Effector memory CD8-positive, alpha-beta T cell (primary cell): Measurements from ENCODE around the gene CCDC51.

ENCODE experiments used
- ATAC-seq: fragments of 150-1000 bp; cut with Tn5 transposase; replicated peaks from 2 replicates; pipeline ENCODE4 v1.10.0; 2021; ENCODE audit warnings: mild to moderate bottlenecking, moderate library complexity
- DNase-seq, 3 experiments: peaks; one replicate each; pipeline ENCODE4 v3.0.0; 2021
- H3K27ac Mint-ChIP-seq, 2 donors: one replicate each; pipeline ENCODE4 v1.8.0; 2022; ENCODE audit warnings: mild to moderate bottlenecking in 2 of 2, mixed read lengths in 2 of 2, moderate library complexity in 2 of 2
- H3K27me3 Mint-ChIP-seq, 2 donors: one replicate each; pipeline ENCODE4 v1.8.0; 2022; ENCODE audit warnings: mixed read lengths in 2 of 2
- H3K36me3 Mint-ChIP-seq: one replicate; pipeline ENCODE4 v1.8.0; 2022; ENCODE audit warnings: mild to moderate bottlenecking, moderate library complexity, mixed read lengths; ENCODE audit not compliant: insufficient read depth
- H3K4me1 Mint-ChIP-seq, 2 donors: one replicate each; pipeline ENCODE4 v1.8.0; 2022; ENCODE audit warnings: low read depth in 2 of 2, mixed read lengths in 2 of 2
- H3K4me3 Mint-ChIP-seq, 2 donors: one replicate each; pipeline ENCODE4 v1.8.0; 2022; ENCODE audit warnings: mild to moderate bottlenecking in 2 of 2, mixed read lengths in 2 of 2, moderate library complexity in 2 of 2
- H3K9me3 Mint-ChIP-seq, 2 donors: one replicate each; pipeline ENCODE4 v1.8.0; 2022; ENCODE audit warnings: mixed read lengths in 2 of 2

CCDC51 gene

GRCh38 chr3:48426944-48427629 is 12.8 kb downstream of the CCDC51 start:
- H3K9me3 Mint-ChIP-seq, result no peaks in the 10 kb centered on the region
- DNase-seq (no peak), ATAC-seq (no peak)
- H3K27ac Mint-ChIP-seq, result peak overlapping the region in 1 of 2 donors; percentile 68
- peaks cover 0 to 13% of the 10 kb centered on the region in 2 donors for H3K27me3 Mint-ChIP-seq
- H3K36me3 Mint-ChIP-seq, result peaks cover 9% of the 10 kb centered on the region
- H3K4me3 Mint-ChIP-seq, result peak overlapping the region in 1 of 2 donors; percentile 8
- H3K4me1 Mint-ChIP-seq, result peaks cover 4 to 15% of the 10 kb centered on the region in 2 donors

DNA sequence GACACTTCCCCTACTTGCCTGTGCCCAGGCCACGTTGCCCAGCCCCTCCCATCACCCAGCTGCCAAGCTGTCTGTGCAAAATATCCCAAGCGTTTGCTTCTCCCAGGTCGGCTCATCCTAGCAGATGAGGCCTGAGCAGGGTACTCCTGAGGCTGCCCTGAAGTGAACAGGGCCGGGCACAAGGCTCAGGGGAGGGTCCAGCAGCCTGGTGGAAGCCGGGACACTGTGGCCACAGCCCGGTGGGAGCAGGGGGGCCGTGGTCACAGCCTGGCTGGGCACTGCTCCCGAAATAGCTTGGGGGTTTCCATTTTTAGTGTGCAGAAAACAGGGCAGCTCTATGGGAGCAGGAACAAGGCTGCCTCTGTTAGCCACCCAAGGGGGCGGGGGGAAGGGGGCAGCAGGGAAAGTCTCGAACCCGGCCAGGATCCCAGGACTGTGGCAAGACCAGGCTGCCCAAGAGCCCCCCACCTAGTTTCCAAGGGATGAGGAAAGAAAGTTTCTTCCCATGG is 13.5 kb downstream of the CCDC51 start:
- Mint-ChIP-seq H3K36me3 (peaks cover 9% of the 10 kb centered on the region), H3K4me3 (no peak overlapping the region), H3K27me3 (peaks cover 0 to 13% of the 10 kb centered on the region in 2 donors), H3K4me1 (peaks cover 4 to 15% of the 10 kb centered on the region in 2 donors), H3K27ac (no peak overlapping the region), H3K9me3 (no peaks in the 10 kb centered on the region)
- no peak for ATAC-seq
- no peak for DNase-seq

DNA sequence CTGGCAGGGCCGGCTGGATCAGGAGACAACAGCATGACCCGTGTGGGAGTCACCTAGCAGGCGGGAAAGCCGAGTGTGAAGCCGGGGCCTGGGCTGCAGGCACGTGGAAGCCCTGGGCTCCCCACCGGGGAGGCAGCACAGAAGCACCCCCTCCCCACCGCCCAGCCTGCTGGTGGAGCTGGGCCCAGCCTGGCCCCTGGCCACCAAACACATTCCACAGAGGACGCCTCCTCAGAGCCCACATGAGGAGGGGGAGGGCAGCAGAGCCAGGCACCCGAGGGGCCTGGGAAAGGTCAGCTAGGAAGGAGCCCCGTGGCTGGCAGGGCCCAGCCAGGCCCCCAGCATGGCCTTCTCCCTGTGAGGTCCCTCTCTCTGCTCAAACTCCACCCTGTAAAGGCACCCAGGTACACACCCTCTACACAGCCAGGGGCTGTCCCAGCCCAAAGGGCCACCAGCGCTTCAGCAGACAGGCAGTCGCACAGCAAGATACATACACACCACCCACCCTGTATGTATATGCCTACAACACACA is 14.6 kb downstream of the CCDC51 start:
- no peak for DNase-seq
- Mint-ChIP-seq H3K4me1 (peaks cover 4 to 9% of the 10 kb centered on the region in 2 donors), H3K9me3 (no peaks in the 10 kb centered on the region), H3K27me3 (peaks cover 0 to 13% of the 10 kb centered on the region in 2 donors), H3K36me3 (peaks cover 6% of the 10 kb centered on the region), H3K4me3 (no peak overlapping the region), H3K27ac (no peak overlapping the region)
- ATAC-seq, result no peak

DNA sequence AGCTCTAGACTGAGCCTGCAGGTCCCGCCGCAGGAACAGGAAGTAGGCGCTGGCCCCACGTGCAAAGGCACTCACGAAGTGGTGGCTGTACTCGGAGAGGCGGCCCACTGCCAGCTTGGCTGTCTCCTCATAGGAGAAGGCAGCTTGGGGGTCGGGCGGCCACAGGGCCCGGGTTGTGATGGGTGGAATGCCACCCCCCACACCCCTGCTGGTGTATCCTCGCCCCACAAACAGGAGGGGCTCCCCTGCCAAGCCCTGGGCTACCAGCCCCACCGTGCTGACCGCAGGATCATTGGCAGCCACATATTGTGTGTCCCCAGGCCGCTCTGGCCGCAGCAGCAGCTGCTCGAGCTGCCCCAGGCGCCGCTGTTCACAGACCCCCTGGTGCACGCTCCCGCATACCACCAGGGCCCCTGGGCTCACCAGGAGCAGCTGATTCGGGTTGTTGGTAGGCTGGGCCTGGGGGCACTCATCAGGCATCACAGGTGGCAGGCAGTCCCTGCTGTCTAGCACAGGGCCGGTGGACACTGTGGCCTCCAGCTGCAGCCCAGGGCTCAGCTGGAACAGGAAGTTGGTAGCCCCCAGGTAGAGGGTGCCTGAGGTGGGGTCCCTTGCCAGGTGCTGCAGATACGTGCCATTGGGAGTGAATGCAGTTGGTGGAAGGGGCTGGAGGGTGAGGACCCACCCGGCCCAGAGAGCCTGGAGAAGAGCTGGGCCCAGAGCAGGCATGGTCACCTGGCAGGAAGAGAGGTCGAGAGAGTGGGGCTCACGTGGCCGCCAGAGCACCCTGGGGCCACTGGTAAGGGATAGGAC is 15.8 kb downstream of the CCDC51 start:
- no peak overlapping the region for H3K4me3 Mint-ChIP-seq
- no peak overlapping the region for H3K27ac Mint-ChIP-seq
- H3K4me1 Mint-ChIP-seq, result peaks cover 3 to 4% of the 10 kb centered on the region in 2 donors
- no peaks in the 10 kb centered on the region for H3K9me3 Mint-ChIP-seq
- no peaks in the 10 kb centered on the region for H3K36me3 Mint-ChIP-seq
- H3K27me3 Mint-ChIP-seq, result peaks cover 0 to 13% of the 10 kb centered on the region in 2 donors
- DNase-seq, result no peak
- ATAC-seq, result no peak

- Mint-ChIP-seq H3K27ac (peak overlapping the region in 1 of 2 donors; percentile 36), H3K4me1 (peaks cover 3 to 4% of the 10 kb centered on the region in 2 donors), H3K36me3 (no peaks in the 10 kb centered on the region), H3K9me3 (no peaks in the 10 kb centered on the region), H3K4me3 (no peak overlapping the region), H3K27me3 (peaks cover 0 to 13% of the 10 kb centered on the region in 2 donors)
- ATAC-seq (no peak), DNase-seq (no peak)
Observed at GRCh38 chr3:48423241-48423882, 16.6 kb downstream of the CCDC51 start.

GRCh38 chr3:48422681-48423080 is 17.2 kb downstream of the CCDC51 start:
- ATAC-seq (no peak), DNase-seq (no peak)
- Mint-ChIP-seq H3K27ac (peak overlapping the region in 1 of 2 donors; percentile 36), H3K36me3 (no peaks in the 10 kb centered on the region), H3K9me3 (no peaks in the 10 kb centered on the region), H3K27me3 (peaks cover 0 to 6% of the 10 kb centered on the region in 2 donors), H3K4me1 (peaks cover under 1 to 4% of the 10 kb centered on the region in 2 donors), H3K4me3 (no peak overlapping the region)

- Mint-ChIP-seq H3K4me1 (no peaks in the 10 kb centered on the region), H3K36me3 (no peaks in the 10 kb centered on the region), H3K27ac (peak overlapping the region in 1 of 2 donors; percentile 20), H3K9me3 (no peaks in the 10 kb centered on the region), H3K4me3 (no peak overlapping the region), H3K27me3 (peaks cover 0 to 2% of the 10 kb centered on the region in 2 donors)
- no peak for DNase-seq
- no peak for ATAC-seq
Observed at GRCh38 chr3:48422272-48422671, 17.6 kb downstream of the CCDC51 start.

- H3K4me3 Mint-ChIP-seq, result no peak overlapping the region
- H3K9me3 Mint-ChIP-seq, result no peaks in the 10 kb centered on the region
- no peaks in the 10 kb centered on the region for H3K27me3 Mint-ChIP-seq
- H3K27ac Mint-ChIP-seq, result no peak overlapping the region
- peaks cover under 1% of the 10 kb centered on the region for H3K36me3 Mint-ChIP-seq
- no peak for ATAC-seq
- DNase-seq, result no peak
- no peaks in the 10 kb centered on the region for H3K4me1 Mint-ChIP-seq
Observed at GRCh38 chr3:48420561-48420960, 19.4 kb downstream of the CCDC51 start.

DNA sequence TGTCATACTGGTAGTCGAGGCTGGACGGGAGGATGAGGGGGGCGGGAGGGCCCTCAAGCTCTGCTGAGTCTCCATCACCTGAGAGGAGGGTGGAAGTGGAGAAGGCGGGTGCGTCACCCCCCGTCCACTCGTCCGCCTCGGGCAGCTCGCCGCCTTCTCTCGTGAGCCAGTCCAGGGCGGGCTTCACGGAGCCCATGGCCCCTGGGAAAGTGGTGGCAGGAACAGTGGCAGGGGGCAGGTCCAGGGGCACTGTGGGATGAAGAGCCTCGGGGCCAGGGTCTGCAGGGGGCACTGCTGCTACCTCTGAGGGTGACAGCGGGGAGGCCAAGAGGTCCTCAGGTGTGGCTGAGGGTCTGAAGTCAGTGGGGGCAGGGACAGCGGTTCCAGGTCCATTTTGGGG is 20.3 kb downstream of the CCDC51 start:
- peaks cover 3% of the 10 kb centered on the region for H3K36me3 Mint-ChIP-seq
- no peak overlapping the region for H3K4me3 Mint-ChIP-seq
- no peak overlapping the region for H3K27ac Mint-ChIP-seq
- H3K27me3 Mint-ChIP-seq, result no peaks in the 10 kb centered on the region
- ATAC-seq (no peak), DNase-seq (no peak)
- H3K4me1 Mint-ChIP-seq, result no peaks in the 10 kb centered on the region
- H3K9me3 Mint-ChIP-seq, result no peaks in the 10 kb centered on the region

GRCh38 chr3:48419149-48419548 is 20.8 kb downstream of the CCDC51 start:
- DNase-seq (no peak), ATAC-seq (no peak)
- H3K27ac Mint-ChIP-seq, result no peak overlapping the region
- no peaks in the 10 kb centered on the region for H3K4me1 Mint-ChIP-seq
- peaks cover 3% of the 10 kb centered on the region for H3K36me3 Mint-ChIP-seq
- no peaks in the 10 kb centered on the region for H3K9me3 Mint-ChIP-seq
- H3K4me3 Mint-ChIP-seq, result no peak overlapping the region
- no peaks in the 10 kb centered on the region for H3K27me3 Mint-ChIP-seq

- no peak overlapping the region for H3K4me3 Mint-ChIP-seq
- H3K27me3 Mint-ChIP-seq, result no peaks in the 10 kb centered on the region
- ATAC-seq, result no peak
- H3K9me3 Mint-ChIP-seq, result no peaks in the 10 kb centered on the region
- no peak overlapping the region for H3K27ac Mint-ChIP-seq
- no peak for DNase-seq
- H3K36me3 Mint-ChIP-seq, result peaks cover 3% of the 10 kb centered on the region
- H3K4me1 Mint-ChIP-seq, result no peaks in the 10 kb centered on the region
Observed at GRCh38 chr3:48418651-48419050, 21.3 kb downstream of the CCDC51 start.

DNA sequence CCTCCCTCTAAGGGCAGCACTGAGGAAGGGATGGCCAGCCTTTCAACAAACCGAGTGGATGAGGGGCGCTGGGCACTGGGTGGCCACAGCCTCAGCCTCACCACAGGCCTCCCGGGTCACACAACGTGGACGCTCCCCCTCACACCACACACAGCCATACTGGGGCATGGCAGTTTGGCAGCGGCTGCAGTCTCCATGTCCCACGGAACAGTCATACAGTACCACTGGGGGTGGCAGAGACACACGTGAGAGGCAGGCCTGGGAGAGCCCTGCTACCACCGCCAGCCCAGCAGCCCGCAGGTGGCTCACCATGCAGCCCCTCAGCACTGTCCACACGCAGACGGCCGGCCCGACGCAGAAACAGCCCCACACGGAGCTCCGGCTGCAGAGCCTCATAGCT is 21.8 kb downstream of the CCDC51 start:
- DNase-seq (no peak), ATAC-seq (no peak)
- Mint-ChIP-seq H3K27ac (no peak overlapping the region), H3K4me3 (no peak overlapping the region), H3K36me3 (peaks cover 3% of the 10 kb centered on the region), H3K4me1 (no peaks in the 10 kb centered on the region), H3K27me3 (no peaks in the 10 kb centered on the region), H3K9me3 (no peaks in the 10 kb centered on the region)

GRCh38 chr3:48417529-48418108 is 22.3 kb downstream of the CCDC51 start:
- no peaks in the 10 kb centered on the region for H3K4me1 Mint-ChIP-seq
- H3K9me3 Mint-ChIP-seq, result no peaks in the 10 kb centered on the region
- H3K27me3 Mint-ChIP-seq, result no peaks in the 10 kb centered on the region
- no peak overlapping the region for H3K27ac Mint-ChIP-seq
- ATAC-seq, result no peak
- H3K36me3 Mint-ChIP-seq, result peaks cover 3% of the 10 kb centered on the region
- no peak for DNase-seq
- no peak overlapping the region for H3K4me3 Mint-ChIP-seq
